Measurements from ENCODE around the gene ABCA3.
"Not testable (repeated sequence)": the region's sequence is repeated elsewhere in the genome, so short reads cannot be mapped to it uniquely, and the experiment has no call there.

The ABCA3 gene

GRCh38 chr16:2386990-2387389 is 46.5 kb upstream of the ABCA3 start:
- DNase-seq (ENCODE audit: low read depth in 1 of 2, low spot score in 1 of 2), result no peak
- Histone ChIP-seq H3K4me3 (replicated peaks; ENCODE audit: insufficient read depth, low read length) (no peak overlapping the region), H3K27me3 (ENCODE audit: insufficient read depth, poor library complexity, severe bottlenecking) (no peaks in the 10 kb centered on the region), H3K27ac (replicated peaks) (no peak overlapping the region)
- TF ChIP-seq GABPA (IDR thresholded peaks at IDR 0.05; ENCODE audit: low read depth), result no peak
- no peak for TF ChIP-seq CTCF (IDR thresholded peaks at IDR 0.05; ENCODE audit: insufficient read depth, low read length)
- no peak for TF ChIP-seq REST (IDR thresholded peaks at IDR 0.05; ENCODE audit: insufficient replicate concordance, low read depth)
- no peak for TF ChIP-seq POLR2AphosphoS5 (IDR thresholded peaks at IDR 0.05; ENCODE audit: low read depth)
- TF ChIP-seq SPI1 (IDR thresholded peaks at IDR 0.05; ENCODE audit: borderline replicate concordance, low read depth), result no peak

DNA sequence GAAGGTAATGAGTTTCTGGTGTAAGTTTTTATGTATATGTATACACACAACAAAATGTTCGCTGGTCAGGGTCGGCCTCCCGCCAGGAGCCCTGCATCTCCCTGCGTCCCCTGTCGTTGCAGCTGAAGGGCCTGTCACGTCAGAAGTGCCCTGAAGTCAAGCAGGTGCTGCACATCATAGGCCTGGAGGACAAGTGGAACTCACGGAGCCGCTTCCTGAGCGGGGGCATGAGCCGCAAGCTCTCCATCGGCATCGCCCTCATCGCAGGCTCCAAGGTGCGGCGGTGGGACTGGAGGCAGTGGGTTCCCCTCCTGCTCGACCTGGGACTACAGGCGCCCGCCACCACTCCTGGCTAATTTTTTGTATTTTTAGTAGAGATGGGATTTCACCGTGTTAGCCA is 45.5 kb upstream of the ABCA3 start:
- not testable (repeated sequence) for DNase-seq (ENCODE audit: low read depth in 1 of 2, low spot score in 1 of 2); H3K4me3 ChIP-seq (replicated peaks; ENCODE audit: insufficient read depth, low read length); H3K27ac ChIP-seq (replicated peaks); H3K27me3 ChIP-seq (ENCODE audit: insufficient read depth, poor library complexity, severe bottlenecking)

- TF ChIP-seq CTCF (IDR thresholded peaks at IDR 0.05; ENCODE audit: insufficient read depth, low read length) (no peak), SPI1 (IDR thresholded peaks at IDR 0.05; ENCODE audit: borderline replicate concordance, low read depth) (no peak), POLR2AphosphoS5 (IDR thresholded peaks at IDR 0.05; ENCODE audit: low read depth) (no peak), REST (IDR thresholded peaks at IDR 0.05; ENCODE audit: insufficient replicate concordance, low read depth) (no peak), GABPA (IDR thresholded peaks at IDR 0.05; ENCODE audit: low read depth) (no peak)
- no peak for DNase-seq (ENCODE audit: low read depth in 1 of 2, low spot score in 1 of 2)
- no peaks in the 10 kb centered on the region for H3K27me3 ChIP-seq (ENCODE audit: insufficient read depth, poor library complexity, severe bottlenecking)
- H3K27ac ChIP-seq (replicated peaks), result no peak overlapping the region
- no peak overlapping the region for H3K4me3 ChIP-seq (replicated peaks; ENCODE audit: insufficient read depth, low read length)
Measured at GRCh38 chr16:2385190-2385836, 44.8 kb upstream of the ABCA3 start.

GRCh38 chr16:2384426-2384825 is 43.9 kb upstream of the ABCA3 start:
- no peak overlapping the region for H3K4me3 ChIP-seq (replicated peaks; ENCODE audit: insufficient read depth, low read length)
- no peak for DNase-seq (ENCODE audit: low read depth in 1 of 2, low spot score in 1 of 2)
- TF ChIP-seq POLR2AphosphoS5 (IDR thresholded peaks at IDR 0.05; ENCODE audit: low read depth), result no peak
- no peak for TF ChIP-seq GABPA (IDR thresholded peaks at IDR 0.05; ENCODE audit: low read depth)
- H3K27ac ChIP-seq (replicated peaks), result no peak overlapping the region
- no peaks in the 10 kb centered on the region for H3K27me3 ChIP-seq (ENCODE audit: insufficient read depth, poor library complexity, severe bottlenecking)

GRCh38 chr16:2383501-2383900 is 43.0 kb upstream of the ABCA3 start:
- H3K27ac ChIP-seq (replicated peaks), result no peak overlapping the region
- no peaks in the 10 kb centered on the region for H3K27me3 ChIP-seq (ENCODE audit: insufficient read depth, poor library complexity, severe bottlenecking)
- no peak overlapping the region for H3K4me3 ChIP-seq (replicated peaks; ENCODE audit: insufficient read depth, low read length)
- DNase-seq (ENCODE audit: low read depth in 1 of 2, low spot score in 1 of 2), result no peak
- TF ChIP-seq REST (IDR thresholded peaks at IDR 0.05; ENCODE audit: insufficient replicate concordance, low read depth), result no peak
